K562 (cell line): ENCODE measurements around the gene SLBP.

Experiments
- CTCF ChIP-seq, 3 experiments: IDR thresholded peaks in 2 of 3; conservative IDR thresholded peaks in 1 of 3; 2 replicates each; pipeline ENCODE4 v1.5.1; 2011 to 2012; ENCODE audit warnings: low read length in 3 of 3, mild to moderate bottlenecking in 3 of 3, control low read depth in 2 of 3, improper control_type of control experiment in 1 of 3, inconsistent platforms in 1 of 3, low read depth in 1 of 3, mixed read lengths in 1 of 3, moderate library complexity in 1 of 3; ENCODE audit not compliant: insufficient read depth in 2 of 3
- KLF6 ChIP-seq: fragments of 250-450 bp; sonication (Bioruptor Pico); IDR thresholded peaks from 2 replicates; pipeline ENCODE4 v1.4.0; 2020; ENCODE audit warnings: mild to moderate bottlenecking, moderate library complexity, borderline replicate concordance
- MEF2D ChIP-seq: conservative IDR thresholded peaks from 2 replicates; pipeline ENCODE4 v1.6.1; 2016; ENCODE audit warnings: low read depth, missing genetic modification characterization, missing compliant biosample characterization
- POLR2A ChIP-seq: fragments of 450-650 bp; conservative IDR thresholded peaks from 2 replicates; pipeline ENCODE4 v1.6.1; 2016
- PURB ChIP-seq: sonication (generic); formaldehyde crosslinking; IDR thresholded peaks from 2 replicates; pipeline ENCODE4 v1.9.0; 2021; ENCODE audit warnings: low read depth, mild to moderate bottlenecking, missing genetic modification reagents
- TARDBP ChIP-seq: fragments of 450-650 bp; IDR thresholded peaks from 2 replicates; pipeline ENCODE4 v1.6.1; 2016
- TEAD2 ChIP-seq: fragments of 450-650 bp; IDR thresholded peaks from 2 replicates; pipeline ENCODE4 v1.6.1; 2016; ENCODE audit warnings: missing genetic modification characterization, control low read depth, missing compliant biosample characterization

- TF ChIP-seq TEAD2 (tag) (no peak), CTCF (IDR thresholded peaks at IDR 0.05 in 2 of 3, conservative IDR thresholded peaks at IDR 0.05 in 1 of 3; ENCODE audit: insufficient read depth in 2 of 3, low read depth in 1 of 3, low read length in 3 of 3) (no peak), PURB (CRISPR knock-in tag) (no peak), MEF2D (tag) (no peak), KLF6 (CRISPR knock-in tag) (no peak), POLR2A (no peak), TARDBP (no peak)
Measured at GRCh38 chr4:1731180-1731579, 19.1 kb upstream of the SLBP start.
